ENCODE measurements around the gene ISLR. TPM values are rescaled to one million over a fixed set of nuclear protein-coding genes. Genes with fewer than 3 reads are reported as not detected.

ISLR gene
- total and polyA plus RNA-seq, 2 donors, result 82.1 to 110 TPM

DNA sequence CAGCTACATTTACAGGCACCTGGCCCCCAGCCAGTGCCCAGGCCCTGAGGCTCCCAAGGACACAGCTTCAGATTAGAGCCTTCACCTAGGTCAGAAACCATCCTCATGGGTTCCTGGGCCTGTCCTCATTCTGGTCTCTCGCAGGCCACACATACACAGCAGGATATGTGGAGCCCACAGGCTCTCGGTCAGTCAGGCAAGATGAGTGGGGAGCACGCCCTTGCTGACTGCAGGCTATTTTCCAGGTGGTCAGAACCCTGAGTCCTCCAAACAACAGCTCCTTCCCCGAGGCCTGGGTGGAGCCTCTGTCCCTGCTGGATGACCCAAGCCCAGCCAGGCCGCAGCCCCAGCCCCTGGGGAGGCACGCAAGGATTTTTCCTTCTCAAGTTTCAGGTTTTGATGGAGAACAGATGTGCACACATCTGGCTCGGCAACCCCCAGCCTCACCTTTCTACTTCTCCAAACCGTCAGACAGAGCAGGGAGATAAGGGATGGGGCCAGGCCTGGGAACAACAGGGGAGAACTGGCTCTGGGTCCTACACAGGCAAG lies 27.4 kb downstream of the ISLR start:
- DNase-seq (ENCODE audit: extremely low spot score), result no peak
- Histone ChIP-seq H3K36me3 (ENCODE audit: insufficient read depth) (no peaks in the 10 kb centered on the region), H3K4me1 (ENCODE audit: insufficient read depth) (no peaks in the 10 kb centered on the region), H3K4me3 (ENCODE audit: low read depth, low read length) (no peak overlapping the region), H3K27ac (ENCODE audit: low read depth) (no peak overlapping the region)
- WGBS, result 59% methylated on average over 8 of the region's 8 CpGs

DNA sequence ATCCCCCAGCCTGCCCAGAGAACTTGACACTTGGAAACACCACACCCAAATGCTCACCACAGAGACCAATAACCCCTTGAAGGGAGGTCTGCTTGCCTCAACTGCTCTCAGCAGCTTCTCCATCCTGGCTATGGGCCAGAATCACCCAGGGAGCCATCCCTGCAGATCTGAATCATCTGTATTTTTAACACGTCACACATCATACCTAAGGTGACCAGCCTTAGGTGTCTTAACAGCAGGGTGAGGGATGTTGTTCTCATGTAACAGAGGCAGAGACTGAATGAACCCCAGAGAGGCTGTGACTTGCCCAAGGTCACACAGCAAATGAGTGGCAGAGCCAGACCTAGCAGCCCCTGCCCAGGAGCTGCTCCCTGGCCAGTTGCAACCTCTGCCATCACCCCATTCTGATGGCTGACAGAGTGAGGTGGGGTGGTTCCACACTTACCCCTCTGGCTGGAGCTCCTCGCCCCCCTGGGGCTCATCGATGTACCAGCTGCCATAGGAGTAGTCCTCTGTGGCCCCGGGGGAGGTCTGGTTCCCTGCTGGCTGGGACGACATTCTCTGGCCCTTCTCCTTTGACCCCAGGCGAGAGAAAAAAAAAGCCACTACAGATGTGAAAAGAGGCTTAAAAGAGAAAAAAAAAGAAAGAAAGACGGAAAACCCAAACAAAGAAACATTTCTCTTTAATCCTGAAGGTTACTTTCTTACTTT lies 28.4 kb downstream of the ISLR start:
- H3K27ac ChIP-seq (ENCODE audit: low read depth), result no peak overlapping the region
- H3K4me1 ChIP-seq (ENCODE audit: insufficient read depth), result no peaks in the 10 kb centered on the region
- 58% methylated on average over 7 of the region's 7 CpGs for WGBS
- no peak overlapping the region for H3K4me3 ChIP-seq (ENCODE audit: low read depth, low read length)
- H3K36me3 ChIP-seq (ENCODE audit: insufficient read depth), result no peaks in the 10 kb centered on the region
- DNase-seq (ENCODE audit: extremely low spot score), result no peak

DNA sequence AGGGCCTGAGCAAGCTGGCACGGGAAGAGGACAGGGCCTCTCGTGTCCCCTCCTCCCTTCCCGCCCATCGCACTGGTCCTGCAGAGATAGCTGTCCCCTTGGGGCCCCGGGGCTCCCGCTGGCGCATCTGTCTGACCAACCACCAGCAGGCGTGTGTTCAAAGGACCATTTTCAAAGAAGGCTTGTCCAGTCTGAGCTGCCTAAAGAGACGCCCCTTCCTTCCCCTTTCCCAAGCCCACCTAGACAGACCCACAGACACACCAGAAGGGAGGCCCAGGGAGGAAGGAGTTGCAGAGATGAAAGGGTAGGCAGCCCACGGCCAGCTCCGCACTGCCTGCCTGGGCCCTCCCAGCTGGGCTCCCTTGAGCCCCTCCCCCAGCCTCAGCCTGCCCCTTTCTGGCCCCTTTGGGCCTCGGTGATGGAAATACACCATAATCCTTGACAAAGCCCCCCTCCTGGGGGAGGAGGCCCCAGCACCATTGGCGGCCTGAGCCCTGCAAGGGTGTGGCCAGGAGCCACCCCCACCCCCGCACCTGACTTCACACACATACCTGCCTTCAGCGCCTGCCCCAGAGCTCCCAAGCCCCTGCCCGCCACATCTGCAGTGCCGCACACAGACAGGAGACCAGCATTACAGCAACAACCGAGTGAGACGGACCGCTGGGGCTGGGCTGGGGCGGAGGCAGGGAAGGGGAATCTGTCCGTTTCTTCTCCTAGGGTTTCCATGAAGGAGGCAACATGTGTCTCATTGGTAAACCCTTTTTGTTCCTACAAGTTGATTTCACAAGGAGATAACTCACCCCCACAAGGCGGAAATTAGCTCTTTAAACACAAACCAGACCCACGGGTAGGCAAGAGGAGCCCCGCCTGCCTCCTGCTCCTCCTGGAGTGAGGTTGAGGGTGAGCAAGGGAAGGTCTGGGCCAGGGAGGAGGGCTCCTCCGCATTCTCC lies 29.2 kb downstream of the ISLR start, which contains the start of gene STRA6:
STRA6 (minus strand) TSS at position 336 of the 950 bp plus-strand sequence. CDS start 520 bp downstream, outside the sequence.
- DNase-seq (ENCODE audit: extremely low spot score), result no peak
- WGBS, result 63% methylated on average over 26 of the region's 26 CpGs
- H3K27ac ChIP-seq (ENCODE audit: low read depth), result no peak within 1 kb of the TSS
- H3K4me3 ChIP-seq (ENCODE audit: low read depth, low read length), result no peak within 1 kb of the TSS
- H3K36me3 ChIP-seq (ENCODE audit: insufficient read depth), result no peaks in the 10 kb centered on the region
- H3K4me1 ChIP-seq (ENCODE audit: insufficient read depth), result no peaks in the 10 kb centered on the region

DNA sequence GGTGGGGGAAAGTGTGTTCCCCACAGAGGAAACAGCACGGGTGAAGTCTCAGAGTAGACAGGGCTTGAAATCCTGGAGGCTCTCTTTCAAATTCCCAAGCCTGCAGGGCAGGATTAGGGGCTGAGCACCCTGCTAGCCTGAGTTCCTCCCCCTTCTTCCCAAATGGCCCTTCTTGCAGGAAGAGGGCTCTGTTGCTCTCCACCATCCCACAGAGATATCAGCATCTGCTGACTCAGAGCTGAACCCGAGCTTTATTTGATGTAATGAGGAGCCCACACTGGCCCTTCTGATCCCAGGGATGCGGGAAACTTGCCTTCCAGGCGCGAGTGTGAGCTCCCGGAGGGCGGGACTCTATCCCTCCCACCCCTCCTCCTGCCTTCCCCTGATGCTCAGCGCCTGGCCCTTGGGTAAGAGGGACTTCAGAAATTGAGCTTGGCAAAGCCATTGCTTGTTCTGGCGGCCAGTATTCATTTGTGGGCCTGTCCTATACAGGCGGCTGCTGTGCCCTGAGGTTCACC lies 30.5 kb downstream of the ISLR start:
- Histone ChIP-seq H3K4me1 (ENCODE audit: insufficient read depth) (no peaks in the 10 kb centered on the region), H3K27ac (ENCODE audit: low read depth) (no peak overlapping the region), H3K4me3 (ENCODE audit: low read depth, low read length) (no peak overlapping the region), H3K36me3 (ENCODE audit: insufficient read depth) (no peaks in the 10 kb centered on the region)
- DNase-seq (ENCODE audit: extremely low spot score), result no peak
- WGBS, result 46% methylated on average over 10 of the region's 10 CpGs

DNA sequence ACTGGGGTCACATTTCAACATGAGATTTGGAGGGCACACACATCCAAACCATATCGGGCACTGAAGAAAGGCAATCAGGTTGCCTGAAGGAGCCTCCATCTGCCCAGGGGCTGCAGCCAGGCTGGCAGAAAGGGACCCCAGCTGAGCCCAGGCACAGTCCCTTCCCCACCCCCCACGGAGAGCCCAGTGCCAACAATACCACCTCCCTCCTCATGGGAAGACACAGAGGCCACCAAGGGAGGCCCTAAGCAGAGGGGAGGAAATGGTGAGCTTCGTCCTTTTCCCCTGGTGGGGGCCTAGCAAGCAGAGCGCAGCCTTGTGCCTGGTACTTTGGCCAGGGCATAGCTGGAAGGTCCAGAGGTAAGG lies 32.1 kb downstream of the ISLR start:
- H3K4me3 ChIP-seq (ENCODE audit: low read depth, low read length), result no peak overlapping the region
- WGBS, result 87% methylated on average over 4 of the region's 4 CpGs
- H3K4me1 ChIP-seq (ENCODE audit: insufficient read depth), result no peaks in the 10 kb centered on the region
- no peak overlapping the region for H3K27ac ChIP-seq (ENCODE audit: low read depth)
- H3K36me3 ChIP-seq (ENCODE audit: insufficient read depth), result no peaks in the 10 kb centered on the region
- no peak for DNase-seq (ENCODE audit: extremely low spot score)

DNA sequence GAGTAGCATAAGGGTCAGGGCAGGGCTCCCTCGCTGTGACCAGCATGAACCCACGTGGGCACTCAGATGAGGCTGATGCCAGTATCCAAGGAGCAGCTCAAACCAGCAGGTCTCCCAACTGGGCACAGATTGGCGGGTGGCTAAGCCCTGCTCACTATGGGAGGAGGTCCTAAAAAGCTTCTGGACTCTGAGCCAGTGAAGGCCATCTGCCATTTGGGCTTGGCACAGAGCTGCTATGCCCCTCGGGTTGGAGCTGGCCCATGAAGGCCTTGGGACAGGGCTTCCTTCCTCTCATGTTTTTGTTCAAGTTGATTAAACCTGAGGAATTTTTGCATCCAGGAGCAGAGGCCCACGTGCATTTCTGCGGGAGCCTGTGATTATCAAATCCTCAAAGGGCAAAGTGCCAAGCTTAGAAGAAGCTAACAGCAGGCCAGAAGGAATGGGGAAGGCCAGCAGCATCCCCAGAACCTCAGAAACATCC lies 33.3 kb downstream of the ISLR start:
- Histone ChIP-seq H3K36me3 (ENCODE audit: insufficient read depth) (no peaks in the 10 kb centered on the region), H3K4me3 (ENCODE audit: low read depth, low read length) (no peak overlapping the region), H3K4me1 (ENCODE audit: insufficient read depth) (no peaks in the 10 kb centered on the region), H3K27ac (ENCODE audit: low read depth) (no peak overlapping the region)
- DNase-seq (ENCODE audit: extremely low spot score), result no peak
- WGBS, result 58% methylated on average over 6 of the region's 6 CpGs

DNA sequence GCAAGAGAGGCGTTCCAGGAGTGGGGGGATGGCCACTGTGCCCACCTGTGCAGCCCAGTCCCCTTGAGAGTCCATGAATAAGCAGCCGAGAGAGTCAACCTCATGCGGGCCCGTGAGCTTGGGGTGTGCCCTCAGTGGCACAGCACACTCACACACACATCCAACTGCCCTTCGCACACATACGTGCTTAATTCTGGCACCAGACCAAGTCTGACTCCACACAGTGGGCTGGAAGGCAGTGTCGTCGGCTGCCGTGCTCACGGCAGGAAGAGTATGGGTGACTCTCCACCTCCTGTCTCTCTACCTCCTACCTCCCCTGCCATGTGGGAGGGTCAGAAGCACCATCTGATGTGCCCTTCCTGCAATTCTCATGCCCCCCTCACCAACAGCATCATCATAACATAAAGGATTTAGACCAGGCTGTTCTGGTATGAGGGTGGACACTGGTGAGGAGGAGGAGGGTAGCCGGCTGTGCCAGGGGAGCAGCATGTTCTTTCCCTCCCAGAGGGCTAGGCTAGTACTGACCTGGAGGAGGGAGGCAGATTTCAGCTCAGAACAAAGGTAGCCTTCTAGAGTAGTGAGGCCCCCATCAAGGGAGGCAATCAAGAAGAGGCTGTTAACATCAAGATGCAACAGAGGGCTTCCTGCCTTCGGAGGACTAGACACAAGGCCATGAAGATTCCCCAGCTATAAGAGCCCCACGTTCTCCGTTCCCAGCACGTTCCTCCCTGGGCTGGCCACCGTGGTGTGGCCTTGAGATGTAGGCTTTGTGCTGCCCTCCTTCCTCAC lies 34.3 kb downstream of the ISLR start:
- no peak for DNase-seq (ENCODE audit: extremely low spot score)
- no peak overlapping the region for H3K4me3 ChIP-seq (ENCODE audit: low read depth, low read length)
- WGBS, result 87% methylated on average over 16 of the region's 16 CpGs
- no peaks in the 10 kb centered on the region for H3K36me3 ChIP-seq (ENCODE audit: insufficient read depth)
- H3K27ac ChIP-seq (ENCODE audit: low read depth), result no peak overlapping the region
- H3K4me1 ChIP-seq (ENCODE audit: insufficient read depth), result no peaks in the 10 kb centered on the region

DNA sequence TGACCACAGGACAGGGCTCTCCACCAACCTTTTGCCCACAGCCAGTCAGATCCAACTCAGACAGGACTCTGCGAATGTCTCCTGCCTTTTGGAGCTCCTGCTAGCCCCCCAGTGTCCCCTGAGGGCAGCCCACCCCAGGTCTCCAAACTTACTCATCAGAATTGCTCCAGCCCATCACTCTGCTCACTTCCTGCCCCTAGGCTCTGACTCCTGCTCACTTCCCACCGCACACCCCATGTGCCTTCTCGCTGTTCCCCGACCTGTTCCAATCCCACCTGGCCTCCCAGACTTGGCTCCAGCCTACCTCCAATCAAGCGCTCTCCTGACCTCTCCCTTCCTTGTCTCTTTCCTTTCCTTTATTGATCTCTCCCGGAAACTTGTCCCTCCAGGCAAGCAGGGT lies 35.0 kb downstream of the ISLR start:
- 84% methylated on average over 6 of the region's 6 CpGs for WGBS

DNA sequence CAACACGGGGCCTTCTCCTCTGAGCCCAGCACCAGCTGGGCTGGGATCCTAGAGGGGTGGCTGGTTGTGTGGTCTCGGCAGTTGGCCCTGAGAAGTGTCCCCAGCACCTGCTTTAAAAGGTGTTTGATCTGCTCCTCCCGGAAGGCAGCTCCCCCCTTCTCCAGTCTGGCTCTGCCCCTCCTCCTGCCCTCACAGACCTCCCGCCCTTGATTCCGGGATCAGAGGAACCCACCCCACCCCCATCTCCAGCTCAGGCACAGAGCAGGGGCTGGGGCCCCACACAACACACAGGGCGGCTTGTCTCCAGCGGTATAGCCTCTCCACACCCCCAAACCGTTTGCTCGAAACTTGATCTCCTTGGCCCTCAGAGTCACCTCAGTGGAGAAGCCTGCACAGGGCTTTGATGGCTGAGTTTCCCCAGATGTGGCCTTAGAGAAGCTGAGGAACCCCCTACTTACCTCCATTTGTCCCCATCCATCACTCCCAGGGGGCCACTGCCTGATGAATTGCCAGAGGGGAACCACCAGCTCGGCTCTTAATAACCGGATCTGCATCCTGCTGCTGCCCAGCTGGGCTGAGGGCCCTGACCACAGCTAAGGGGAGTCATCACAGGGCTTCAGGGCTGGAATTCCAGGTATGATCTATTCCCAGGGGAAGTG lies 35.5 kb downstream of the ISLR start:
- H3K27ac ChIP-seq (ENCODE audit: low read depth), result no peak overlapping the region
- 61% methylated on average over 11 of the region's 11 CpGs for WGBS
- H3K4me3 ChIP-seq (ENCODE audit: low read depth, low read length), result no peak overlapping the region
- DNase-seq (ENCODE audit: extremely low spot score), result no peak
- H3K4me1 ChIP-seq (ENCODE audit: insufficient read depth), result no peaks in the 10 kb centered on the region
- no peaks in the 10 kb centered on the region for H3K36me3 ChIP-seq (ENCODE audit: insufficient read depth)

More for the DNA sequence above, 35.0 kb downstream of the ISLR start:
- no peak for DNase-seq (ENCODE audit: extremely low spot score)
- H3K27ac ChIP-seq (ENCODE audit: low read depth), result no peak overlapping the region
- no peak overlapping the region for H3K4me3 ChIP-seq (ENCODE audit: low read depth, low read length)
- H3K4me1 ChIP-seq (ENCODE audit: insufficient read depth), result no peaks in the 10 kb centered on the region
- H3K36me3 ChIP-seq (ENCODE audit: insufficient read depth), result no peaks in the 10 kb centered on the region

DNA sequence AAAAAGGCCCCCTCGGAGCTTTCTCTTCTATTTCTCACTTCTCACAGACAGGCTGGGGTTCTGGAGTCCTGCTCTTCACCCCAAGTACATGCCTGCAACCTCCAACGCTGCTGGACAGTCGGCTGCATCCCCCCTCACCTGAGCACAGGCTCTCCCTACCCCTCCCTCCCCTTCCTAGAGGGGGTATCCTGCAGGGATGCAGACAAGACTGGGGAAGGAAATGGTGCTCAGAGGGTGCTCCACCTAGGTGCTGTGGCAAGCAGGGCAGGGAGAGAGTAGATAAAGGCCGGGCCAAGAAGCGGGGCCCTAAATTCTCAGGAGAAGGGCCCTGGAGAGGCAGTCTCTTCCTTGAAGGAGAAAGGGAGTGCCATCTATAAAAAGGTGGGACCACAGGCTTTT lies 36.0 kb downstream of the ISLR start:
- no peak overlapping the region for H3K27ac ChIP-seq (ENCODE audit: low read depth)
- H3K4me1 ChIP-seq (ENCODE audit: insufficient read depth), result no peaks in the 10 kb centered on the region
- WGBS, result 81% methylated on average over 5 of the region's 5 CpGs
- H3K36me3 ChIP-seq (ENCODE audit: insufficient read depth), result no peaks in the 10 kb centered on the region
- H3K4me3 ChIP-seq (ENCODE audit: low read depth, low read length), result no peak overlapping the region
- DNase-seq (ENCODE audit: extremely low spot score), result no peak

DNA sequence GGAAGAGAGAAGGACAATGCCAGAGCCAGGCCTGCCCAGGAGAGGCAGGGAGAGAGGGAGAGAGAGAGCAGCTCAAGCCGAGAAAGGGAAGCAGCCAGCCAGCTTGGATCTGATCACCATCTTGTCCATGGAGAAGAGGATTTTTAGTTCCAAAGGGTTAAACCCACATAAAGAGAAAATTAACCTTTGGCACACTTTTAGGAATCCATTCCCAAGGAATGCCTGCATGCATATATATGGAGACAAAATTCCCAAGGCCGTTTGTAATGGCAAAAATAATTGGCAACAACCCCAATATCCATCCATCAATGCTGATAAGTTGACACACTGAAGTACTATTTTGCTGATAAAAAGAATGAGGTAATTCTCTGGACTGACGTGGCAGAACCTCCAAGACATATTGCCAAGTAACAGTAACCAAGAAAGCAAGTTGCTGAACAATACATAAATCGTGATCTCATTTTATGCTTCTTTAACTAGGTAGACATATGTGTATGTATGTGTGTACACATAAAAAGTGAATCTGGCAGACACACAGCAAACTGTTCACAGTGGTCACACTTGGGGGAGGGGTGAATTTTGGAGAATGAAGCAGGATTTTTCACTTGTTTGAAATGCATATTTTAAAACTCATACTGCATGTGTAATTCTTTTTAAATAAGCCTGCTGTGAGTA lies 36.6 kb downstream of the ISLR start:
- WGBS, result 28% methylated on average over 4 of the region's 4 CpGs
- no peaks in the 10 kb centered on the region for H3K36me3 ChIP-seq (ENCODE audit: insufficient read depth)
- H3K4me3 ChIP-seq (ENCODE audit: low read depth, low read length), result no peak overlapping the region
- no peak for DNase-seq (ENCODE audit: extremely low spot score)
- H3K4me1 ChIP-seq (ENCODE audit: insufficient read depth), result no peaks in the 10 kb centered on the region
- H3K27ac ChIP-seq (ENCODE audit: low read depth), result no peak overlapping the region

DNA sequence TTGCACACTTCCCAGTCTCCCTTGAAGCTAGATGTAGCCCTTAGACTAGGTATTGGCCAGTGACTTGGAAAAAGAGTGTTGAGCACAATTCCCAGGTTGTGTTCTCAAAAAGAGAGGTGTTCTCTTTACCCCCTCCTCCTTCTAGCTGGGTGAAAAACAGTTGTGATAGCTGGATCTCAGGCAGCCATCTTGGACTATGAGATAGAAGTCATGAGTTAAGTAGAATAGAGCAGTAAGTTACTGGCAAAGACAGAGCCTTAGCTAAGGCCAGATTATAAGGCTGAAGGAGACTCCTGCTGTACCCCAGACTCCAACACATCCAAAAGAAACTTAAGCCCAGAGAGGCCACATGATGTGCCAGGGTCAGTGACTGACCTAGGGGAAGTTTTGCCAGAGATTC lies 37.2 kb downstream of the ISLR start:
- no peak for DNase-seq (ENCODE audit: extremely low spot score)
- no peak overlapping the region for H3K27ac ChIP-seq (ENCODE audit: low read depth)
- H3K36me3 ChIP-seq (ENCODE audit: insufficient read depth), result no peaks in the 10 kb centered on the region
- no peaks in the 10 kb centered on the region for H3K4me1 ChIP-seq (ENCODE audit: insufficient read depth)
- H3K4me3 ChIP-seq (ENCODE audit: low read depth, low read length), result no peak overlapping the region
